ENCODE results near the gene GRM1.

DNA sequence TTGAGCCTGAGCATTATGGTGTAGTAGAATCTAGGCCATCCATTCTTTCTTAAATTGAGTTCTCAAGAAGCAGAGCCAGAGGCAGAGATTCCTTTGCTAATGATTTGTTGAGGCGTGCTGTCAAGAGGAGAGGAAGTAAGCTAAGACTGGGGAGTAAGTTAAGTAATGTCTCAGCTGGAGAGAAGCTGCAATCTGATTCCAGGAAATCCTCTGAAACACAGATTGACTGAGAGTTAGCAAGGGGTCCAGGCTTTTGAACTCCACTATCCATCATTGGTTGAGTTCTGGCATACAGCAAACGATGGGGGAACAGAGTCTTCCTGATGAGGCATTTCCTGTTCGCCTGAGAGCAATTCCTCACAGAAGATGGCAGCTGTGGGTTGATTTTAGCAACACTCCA, 307.3 kb downstream of the GRM1 start:
- TF ChIP-seq L3MBTL2 (conservative IDR thresholded peaks at IDR 0.05), result no peak
- TF ChIP-seq NFRKB (IDR thresholded peaks at IDR 0.05), result no peak
- no peak for TF ChIP-seq HDGF (IDR thresholded peaks at IDR 0.05; ENCODE audit: borderline replicate concordance)
- TF ChIP-seq BHLHE40 (IDR thresholded peaks at IDR 0.05; ENCODE audit: borderline replicate concordance), result no peak
- no peak for TF ChIP-seq SUZ12 (IDR thresholded peaks at IDR 0.05)
- no peak for TF ChIP-seq SP1 (IDR thresholded peaks at IDR 0.05)
- TF ChIP-seq TARDBP (IDR thresholded peaks at IDR 0.05), result no peak
- no peak for TF ChIP-seq ELF4 (IDR thresholded peaks at IDR 0.05)
- no peak for TF ChIP-seq FOXA1 (IDR thresholded peaks at IDR 0.05)
- TF ChIP-seq, protein P1, sequence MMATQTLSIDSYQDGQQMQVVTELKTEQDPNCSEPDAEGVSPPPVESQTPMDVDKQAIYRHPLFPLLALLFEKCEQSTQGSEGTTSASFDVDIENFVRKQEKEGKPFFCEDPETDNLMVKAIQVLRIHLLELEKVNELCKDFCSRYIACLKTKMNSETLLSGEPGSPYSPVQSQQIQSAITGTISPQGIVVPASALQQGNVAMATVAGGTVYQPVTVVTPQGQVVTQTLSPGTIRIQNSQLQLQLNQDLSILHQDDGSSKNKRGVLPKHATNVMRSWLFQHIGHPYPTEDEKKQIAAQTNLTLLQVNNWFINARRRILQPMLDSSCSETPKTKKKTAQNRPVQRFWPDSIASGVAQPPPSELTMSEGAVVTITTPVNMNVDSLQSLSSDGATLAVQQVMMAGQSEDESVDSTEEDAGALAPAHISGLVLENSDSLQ (IDR thresholded peaks at IDR 0.05), result no peak
- no peak for TF ChIP-seq LEF1 (IDR thresholded peaks at IDR 0.05; ENCODE audit: borderline replicate concordance)
- TF ChIP-seq FOXK2 (IDR thresholded peaks at IDR 0.05), result no peak
- TF ChIP-seq ZNF384 (IDR thresholded peaks at IDR 0.05), result no peak
